Activated CD8-positive, alpha-beta memory T cell treated with anti-CD3 and anti-CD28 coated beads, Interleukin-2, amount 10 ng/mL, durations not matched to agents 7 days and 5 days (primary cell): ENCODE data around the gene PCGF3. TPM values are rescaled to one million over a fixed set of nuclear protein-coding genes. Genes with fewer than 3 reads are reported as not detected.

Experiments
- ATAC-seq: fragments of 150-1000 bp; cut with Tn5 transposase; one replicate; pipeline ENCODE4 v1.10.0; 2021; ENCODE audit warnings: moderate library complexity
- CTCF ChIA-PET: fragments of 350-600 bp; sonication (Branson Sonifier 250); formaldehyde crosslinking; loops from one replicate; lab custom pipeline; 2021; ENCODE audit warnings: antibody characterized with exemption; lab: Charles Lee
- DNase-seq: peaks from one replicate; pipeline ENCODE4 v3.0.0-alpha.2; 2020
- H3K27ac Mint-ChIP-seq: one replicate; pipeline ENCODE4 v1.8.0; 2021; ENCODE audit warnings: mild to moderate bottlenecking, mixed read lengths
- H3K27me3 Mint-ChIP-seq: one replicate; pipeline ENCODE4 v1.8.0; 2021; ENCODE audit warnings: mixed read lengths
- H3K36me3 Mint-ChIP-seq: one replicate; pipeline ENCODE4 v1.8.0; 2021; ENCODE audit warnings: mild to moderate bottlenecking, mixed read lengths
- H3K4me1 Mint-ChIP-seq: one replicate; pipeline ENCODE4 v1.8.0; 2021; ENCODE audit warnings: mixed read lengths
- H3K4me3 Mint-ChIP-seq: one replicate; pipeline ENCODE4 v1.8.0; 2021; ENCODE audit warnings: mild to moderate bottlenecking, moderate library complexity, mixed read lengths
- H3K9me3 Mint-ChIP-seq: one replicate; pipeline ENCODE4 v1.8.0; 2022; ENCODE audit warnings: low read depth, mixed read lengths
- total RNA-seq, 2 experiments: library from RNA; stranded (reverse); gene quantifications; one replicate each; pipeline ENCODE4 v1.2.3, GENCODE V29; 2021

PCGF3 gene
- 10 to 100 TPM; 38.9 to 49.0 TPM for total RNA-seq

GRCh38 chr4:705278-706082 lies at the start of gene PCGF3:
TSS of gene PCGF3 (plus strand) at chr4:705832. CDS start at chr4:733681, 27,849 bp downstream.
- no peaks in the 10 kb centered on the region for H3K9me3 Mint-ChIP-seq
- peak; percentile 97 for ATAC-seq

GRCh38 chr4:656436-657337 lies 48.9 kb upstream of the PCGF3 start:
- H3K4me1 Mint-ChIP-seq = no peaks in the 10 kb centered on the region
- H3K9me3 Mint-ChIP-seq = peaks cover 7% of the 10 kb centered on the region
- no peak overlapping the region for H3K4me3 Mint-ChIP-seq
- CTCF ChIA-PET = no interaction called here
- peaks cover 2% of the 10 kb centered on the region for H3K27me3 Mint-ChIP-seq
- H3K36me3 Mint-ChIP-seq = peaks cover 12% of the 10 kb centered on the region
- ATAC-seq = no peak
- no peak overlapping the region for H3K27ac Mint-ChIP-seq
- no peak for DNase-seq

More at GRCh38 chr4:705278-706082, at the start of gene PCGF3:
- peak within 1 kb of the TSS; percentile 71 for H3K27ac Mint-ChIP-seq
- H3K36me3 Mint-ChIP-seq = peaks cover 15% of the 10 kb centered on the region
- peak; percentile 97 for DNase-seq
- no peaks in the 10 kb centered on the region for H3K27me3 Mint-ChIP-seq
- peaks cover 14% of the 10 kb centered on the region for H3K4me1 Mint-ChIP-seq
- peak within 1 kb of the TSS; percentile 70 for H3K4me3 Mint-ChIP-seq
- CTCF ChIA-PET = no interaction called here

- Mint-ChIP-seq H3K27ac (no peak overlapping the region), H3K4me3 (no peak overlapping the region), H3K27me3 (no peaks in the 10 kb centered on the region), H3K9me3 (peaks cover 7% of the 10 kb centered on the region), H3K4me1 (peaks cover 2% of the 10 kb centered on the region), H3K36me3 (peaks cover 16% of the 10 kb centered on the region)
- CTCF ChIA-PET = no interaction called here
- DNase-seq (no peak), ATAC-seq (no peak)
These were observed 48.2 kb upstream of the PCGF3 start for GRCh38 chr4:657338-657833.

- peaks cover 2% of the 10 kb centered on the region for H3K4me1 Mint-ChIP-seq
- no peak for DNase-seq
These were observed 47.6 kb upstream of the PCGF3 start for GRCh38 chr4:657834-658667.

GRCh38 chr4:658681-659667 lies 46.7 kb upstream of the PCGF3 start:
- Mint-ChIP-seq H3K4me1 (peaks cover 2% of the 10 kb centered on the region), H3K4me3 (no peak overlapping the region), H3K36me3 (peaks cover 16% of the 10 kb centered on the region), H3K27me3 (no peaks in the 10 kb centered on the region), H3K27ac (no peak overlapping the region), H3K9me3 (peaks cover 7% of the 10 kb centered on the region)
- CTCF ChIA-PET = no interaction called here
- ATAC-seq (no peak), DNase-seq (no peak)

More at GRCh38 chr4:657834-658667, 47.6 kb upstream of the PCGF3 start:
- Mint-ChIP-seq H3K27ac (no peak overlapping the region), H3K4me3 (no peak overlapping the region), H3K9me3 (peaks cover 7% of the 10 kb centered on the region), H3K36me3 (peaks cover 16% of the 10 kb centered on the region), H3K27me3 (no peaks in the 10 kb centered on the region)
- ATAC-seq = no peak
- CTCF ChIA-PET = no interaction called here

GRCh38 chr4:659851-660250 lies 45.8 kb upstream of the PCGF3 start:
- no peak for ATAC-seq
- H3K9me3 Mint-ChIP-seq = peaks cover 7% of the 10 kb centered on the region
- H3K27me3 Mint-ChIP-seq = no peaks in the 10 kb centered on the region
- no peak overlapping the region for H3K27ac Mint-ChIP-seq
- no peak overlapping the region for H3K4me3 Mint-ChIP-seq
- H3K4me1 Mint-ChIP-seq = peaks cover 7% of the 10 kb centered on the region
- CTCF ChIA-PET = no interaction called here
- peaks cover 17% of the 10 kb centered on the region for H3K36me3 Mint-ChIP-seq
- DNase-seq = no peak

- DNase-seq (no peak), ATAC-seq (no peak)
- Mint-ChIP-seq H3K27ac (no peak overlapping the region), H3K9me3 (peaks cover 7% of the 10 kb centered on the region), H3K4me1 (peaks cover 8% of the 10 kb centered on the region), H3K36me3 (peaks cover 17% of the 10 kb centered on the region), H3K27me3 (no peaks in the 10 kb centered on the region), H3K4me3 (no peak overlapping the region)
- CTCF ChIA-PET = no interaction called here
These were observed 45.2 kb upstream of the PCGF3 start for GRCh38 chr4:660401-660800.

- DNase-seq (no peak), ATAC-seq (no peak)
- H3K9me3 Mint-ChIP-seq = peaks cover 5% of the 10 kb centered on the region
- CTCF ChIA-PET = no interaction called here
- peaks cover 17% of the 10 kb centered on the region for H3K36me3 Mint-ChIP-seq
- peak overlapping the region; percentile 6 for H3K4me3 Mint-ChIP-seq
- no peak overlapping the region for H3K27ac Mint-ChIP-seq
- H3K27me3 Mint-ChIP-seq = no peaks in the 10 kb centered on the region
- peaks cover 9% of the 10 kb centered on the region for H3K4me1 Mint-ChIP-seq
These were observed 44.4 kb upstream of the PCGF3 start for GRCh38 chr4:661231-661630.

- peak overlapping the region; percentile 24 for H3K4me3 Mint-ChIP-seq
- no peaks in the 10 kb centered on the region for H3K27me3 Mint-ChIP-seq
- H3K27ac Mint-ChIP-seq = no peak overlapping the region
- H3K36me3 Mint-ChIP-seq = peaks cover 17% of the 10 kb centered on the region
- H3K4me1 Mint-ChIP-seq = peaks cover 9% of the 10 kb centered on the region
- DNase-seq (no peak), ATAC-seq (no peak)
- peaks cover 5% of the 10 kb centered on the region for H3K9me3 Mint-ChIP-seq
- CTCF ChIA-PET = interaction anchor here (2.9 kb wide), 1 partner anchor 11 kb away, joined by 21 read pairs; the partner anchor contains the start of genes ATP5ME and MYL5
These were observed 43.5 kb upstream of the PCGF3 start for GRCh38 chr4:661881-662761.

- no peaks in the 10 kb centered on the region for H3K27me3 Mint-ChIP-seq
These were observed 42.6 kb upstream of the PCGF3 start for GRCh38 chr4:663046-663437.

More at GRCh38 chr4:663046-663437, 42.6 kb upstream of the PCGF3 start:
- Mint-ChIP-seq H3K4me1 (peaks cover 9% of the 10 kb centered on the region), H3K36me3 (peaks cover 17% of the 10 kb centered on the region), H3K4me3 (peak overlapping the region; percentile 79), H3K9me3 (peaks cover 5% of the 10 kb centered on the region), H3K27ac (peak overlapping the region; percentile 78)
- DNase-seq (no peak), ATAC-seq (peak; percentile 4)
- CTCF ChIA-PET = interaction anchor here (0.6 to 2.9 kb wide), 2 partner anchors 10 to 157 kb away, joined by 3 to 21 read pairs; partner anchors contain the start of genes ATP5ME and MYL5
